K562 (cell line): ENCODE measurements around the gene NLRP6. TPM values are rescaled to one million over a fixed set of nuclear protein-coding genes. Genes with fewer than 3 reads are reported as not detected.

Experiments used
- EWSR1 ChIP-seq: fragments of 450-650 bp; IDR thresholded peaks from 2 replicates; pipeline ENCODE4 v1.6.1; 2018; ENCODE audit warnings: borderline replicate concordance, mild to moderate bottlenecking, low read depth, moderate library complexity; ENCODE audit not compliant: partially characterized antibody
- HNRNPUL1 ChIP-seq: fragments of 200-400 bp; formaldehyde crosslinking; IDR thresholded peaks from 2 replicates; pipeline ENCODE4 v1.6.1; 2017; ENCODE audit warnings: low read length
- NELFE ChIP-seq: IDR thresholded peaks from 2 replicates; pipeline ENCODE4 v1.6.1; 2011; ENCODE audit warnings: mild to moderate bottlenecking; ENCODE audit not compliant: insufficient read depth, insufficient read length
- POLR2AphosphoS2 ChIP-seq: IDR thresholded peaks from 2 replicates; pipeline ENCODE4 v1.6.1; 2012; ENCODE audit warnings: low read length, improper control_type of control experiment
- ZC3H8 ChIP-seq: fragments of 450-650 bp; IDR thresholded peaks from 2 replicates; pipeline ENCODE4 v1.6.1; 2017
- ZNF311 ChIP-seq: fragments of 250-450 bp; sonication (Bioruptor Pico); IDR thresholded peaks from 2 replicates; pipeline ENCODE4 v1.4.0; 2020; ENCODE audit warnings: mild to moderate bottlenecking, moderate library complexity
- ZNF384 ChIP-seq: IDR thresholded peaks from 2 replicates; pipeline ENCODE4 v1.6.1; 2012; ENCODE audit warnings: low read depth, low read length, improper control_type of control experiment
- ZNF699 ChIP-seq: fragments of 250-450 bp; sonication (Bioruptor Pico); IDR thresholded peaks from 2 replicates; pipeline ENCODE4 v1.8.0; 2021; ENCODE audit warnings: mild to moderate bottlenecking, moderate library complexity; ENCODE audit not compliant: insufficient replicate concordance
- polyA plus RNA-seq, 8 experiments: library from polyadenylated mRNA; depleted of rRNA in 4 of 8; stranded (reverse) in 5 of 8; unstranded in 3 of 8; fragments of >200 nt; fragmentation: Nextera tagmentation in 2 of 8; fragmentation: Illumina TruSeq in 1 of 8; extraction: Ambion mirVana in 2 of 8; extraction: Trizol in 1 of 8; gene quantifications; 2 replicates each; pipeline versions ENCODE4 v1.2.1 to v1.2.3, GENCODE V29; 2011 to 2014; ENCODE audit warnings: inconsistent platforms in 1 of 8, missing spikeins in 1 of 8
- total RNA-seq, 7 experiments: library from RNA; depleted of rRNA in 6 of 7; stranded (reverse); fragments of >200 nt in 6 of 7; fragmentation: Illumina TruSeq in 2 of 7; extraction: Trizol in 2 of 7; gene quantifications; 2 replicates each; pipeline versions ENCODE4 v1.2.1 to v1.2.3, GENCODE V29; 2011 to 2021; ENCODE audit warnings: low replicate concordance in 1 of 7
- TF ChIP-seq, protein P1 (sequence below): fragments of 250-450 bp; sonication (Bioruptor Pico); IDR thresholded peaks from 2 replicates; pipeline ENCODE4 v1.5.0; 2021
- TF ChIP-seq, protein P2 (sequence below): fragments of 450-650 bp; IDR thresholded peaks from 2 replicates; pipeline ENCODE4 v1.6.1; 2016; ENCODE audit warnings: borderline replicate concordance
- TF ChIP-seq, protein P3 (sequence below): fragments of 450-650 bp; IDR thresholded peaks from 2 replicates; pipeline ENCODE4 v1.6.1; 2016; ENCODE audit warnings: low read depth
- TF ChIP-seq, protein P4 (sequence below): fragments of 150-350 bp; conservative IDR thresholded peaks from 2 replicates; pipeline ENCODE4 v1.6.1; 2014; ENCODE audit warnings: low read length

The NLRP6 gene
- total and polyA plus RNA-seq, 9 of the 15 experiments (the other 6 are each of a cell fraction or from before 2014, with no cell fraction given) = 0.03 to 0.18 (median 0.15) TPM; not detected in 5

DNA sequence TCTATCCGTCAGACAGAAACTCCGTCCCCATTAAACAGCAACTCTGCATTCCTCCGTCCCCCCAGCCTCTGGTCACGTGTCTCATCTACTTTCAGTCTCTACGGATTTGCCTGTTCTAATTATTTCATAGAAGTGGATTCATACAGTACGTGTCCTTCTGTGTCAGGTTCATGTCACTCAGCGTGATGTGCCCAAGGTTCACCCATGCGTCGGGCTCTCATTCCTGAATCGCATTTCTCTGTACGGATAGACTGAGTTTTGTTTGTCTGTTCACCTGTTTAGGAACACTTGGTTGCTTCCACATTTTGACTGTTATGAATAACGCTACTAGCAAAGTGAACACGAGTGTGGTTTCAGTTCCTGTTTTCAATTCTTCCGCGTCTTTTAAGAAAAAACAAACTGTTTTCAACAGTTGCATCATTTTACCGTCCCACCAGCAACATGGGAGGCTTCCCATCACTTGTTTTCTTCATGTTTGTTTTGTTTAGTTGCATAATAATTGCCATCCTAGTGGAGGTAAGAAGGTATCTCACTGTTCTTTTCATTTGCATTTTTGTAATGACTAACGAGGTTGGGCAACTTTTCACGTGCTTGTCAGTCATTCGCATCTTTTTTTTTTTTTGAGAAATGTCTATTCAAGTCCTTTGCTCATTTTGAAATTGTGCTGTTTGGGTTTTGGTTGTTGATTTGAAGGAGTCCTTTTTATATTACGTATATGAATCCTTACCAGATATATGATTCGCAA is 8.9 kb upstream of the NLRP6 start (continued):
- TF ChIP-seq, protein P1, sequence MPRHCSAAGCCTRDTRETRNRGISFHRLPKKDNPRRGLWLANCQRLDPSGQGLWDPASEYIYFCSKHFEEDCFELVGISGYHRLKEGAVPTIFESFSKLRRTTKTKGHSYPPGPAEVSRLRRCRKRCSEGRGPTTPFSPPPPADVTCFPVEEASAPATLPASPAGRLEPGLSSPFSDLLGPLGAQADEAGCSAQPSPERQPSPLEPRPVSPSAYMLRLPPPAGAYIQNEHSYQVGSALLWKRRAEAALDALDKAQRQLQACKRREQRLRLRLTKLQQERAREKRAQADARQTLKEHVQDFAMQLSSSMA = no peak
- TF ChIP-seq ZNF384 (peak; percentile 92), ZNF699 (CRISPR knock-in tag) (no peak), POLR2AphosphoS2 (no peak), ZNF311 (CRISPR knock-in tag) (no peak), HNRNPUL1 (no peak), EWSR1 (no peak), NELFE (no peak), ZC3H8 (no peak)
- TF ChIP-seq, protein P2, sequence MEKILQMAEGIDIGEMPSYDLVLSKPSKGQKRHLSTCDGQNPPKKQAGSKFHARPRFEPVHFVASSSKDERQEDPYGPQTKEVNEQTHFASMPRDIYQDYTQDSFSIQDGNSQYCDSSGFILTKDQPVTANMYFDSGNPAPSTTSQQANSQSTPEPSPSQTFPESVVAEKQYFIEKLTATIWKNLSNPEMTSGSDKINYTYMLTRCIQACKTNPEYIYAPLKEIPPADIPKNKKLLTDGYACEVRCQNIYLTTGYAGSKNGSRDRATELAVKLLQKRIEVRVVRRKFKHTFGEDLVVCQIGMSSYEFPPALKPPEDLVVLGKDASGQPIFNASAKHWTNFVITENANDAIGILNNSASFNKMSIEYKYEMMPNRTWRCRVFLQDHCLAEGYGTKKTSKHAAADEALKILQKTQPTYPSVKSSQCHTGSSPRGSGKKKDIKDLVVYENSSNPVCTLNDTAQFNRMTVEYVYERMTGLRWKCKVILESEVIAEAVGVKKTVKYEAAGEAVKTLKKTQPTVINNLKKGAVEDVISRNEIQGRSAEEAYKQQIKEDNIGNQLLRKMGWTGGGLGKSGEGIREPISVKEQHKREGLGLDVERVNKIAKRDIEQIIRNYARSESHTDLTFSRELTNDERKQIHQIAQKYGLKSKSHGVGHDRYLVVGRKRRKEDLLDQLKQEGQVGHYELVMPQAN = no peak
- TF ChIP-seq, protein P3, sequence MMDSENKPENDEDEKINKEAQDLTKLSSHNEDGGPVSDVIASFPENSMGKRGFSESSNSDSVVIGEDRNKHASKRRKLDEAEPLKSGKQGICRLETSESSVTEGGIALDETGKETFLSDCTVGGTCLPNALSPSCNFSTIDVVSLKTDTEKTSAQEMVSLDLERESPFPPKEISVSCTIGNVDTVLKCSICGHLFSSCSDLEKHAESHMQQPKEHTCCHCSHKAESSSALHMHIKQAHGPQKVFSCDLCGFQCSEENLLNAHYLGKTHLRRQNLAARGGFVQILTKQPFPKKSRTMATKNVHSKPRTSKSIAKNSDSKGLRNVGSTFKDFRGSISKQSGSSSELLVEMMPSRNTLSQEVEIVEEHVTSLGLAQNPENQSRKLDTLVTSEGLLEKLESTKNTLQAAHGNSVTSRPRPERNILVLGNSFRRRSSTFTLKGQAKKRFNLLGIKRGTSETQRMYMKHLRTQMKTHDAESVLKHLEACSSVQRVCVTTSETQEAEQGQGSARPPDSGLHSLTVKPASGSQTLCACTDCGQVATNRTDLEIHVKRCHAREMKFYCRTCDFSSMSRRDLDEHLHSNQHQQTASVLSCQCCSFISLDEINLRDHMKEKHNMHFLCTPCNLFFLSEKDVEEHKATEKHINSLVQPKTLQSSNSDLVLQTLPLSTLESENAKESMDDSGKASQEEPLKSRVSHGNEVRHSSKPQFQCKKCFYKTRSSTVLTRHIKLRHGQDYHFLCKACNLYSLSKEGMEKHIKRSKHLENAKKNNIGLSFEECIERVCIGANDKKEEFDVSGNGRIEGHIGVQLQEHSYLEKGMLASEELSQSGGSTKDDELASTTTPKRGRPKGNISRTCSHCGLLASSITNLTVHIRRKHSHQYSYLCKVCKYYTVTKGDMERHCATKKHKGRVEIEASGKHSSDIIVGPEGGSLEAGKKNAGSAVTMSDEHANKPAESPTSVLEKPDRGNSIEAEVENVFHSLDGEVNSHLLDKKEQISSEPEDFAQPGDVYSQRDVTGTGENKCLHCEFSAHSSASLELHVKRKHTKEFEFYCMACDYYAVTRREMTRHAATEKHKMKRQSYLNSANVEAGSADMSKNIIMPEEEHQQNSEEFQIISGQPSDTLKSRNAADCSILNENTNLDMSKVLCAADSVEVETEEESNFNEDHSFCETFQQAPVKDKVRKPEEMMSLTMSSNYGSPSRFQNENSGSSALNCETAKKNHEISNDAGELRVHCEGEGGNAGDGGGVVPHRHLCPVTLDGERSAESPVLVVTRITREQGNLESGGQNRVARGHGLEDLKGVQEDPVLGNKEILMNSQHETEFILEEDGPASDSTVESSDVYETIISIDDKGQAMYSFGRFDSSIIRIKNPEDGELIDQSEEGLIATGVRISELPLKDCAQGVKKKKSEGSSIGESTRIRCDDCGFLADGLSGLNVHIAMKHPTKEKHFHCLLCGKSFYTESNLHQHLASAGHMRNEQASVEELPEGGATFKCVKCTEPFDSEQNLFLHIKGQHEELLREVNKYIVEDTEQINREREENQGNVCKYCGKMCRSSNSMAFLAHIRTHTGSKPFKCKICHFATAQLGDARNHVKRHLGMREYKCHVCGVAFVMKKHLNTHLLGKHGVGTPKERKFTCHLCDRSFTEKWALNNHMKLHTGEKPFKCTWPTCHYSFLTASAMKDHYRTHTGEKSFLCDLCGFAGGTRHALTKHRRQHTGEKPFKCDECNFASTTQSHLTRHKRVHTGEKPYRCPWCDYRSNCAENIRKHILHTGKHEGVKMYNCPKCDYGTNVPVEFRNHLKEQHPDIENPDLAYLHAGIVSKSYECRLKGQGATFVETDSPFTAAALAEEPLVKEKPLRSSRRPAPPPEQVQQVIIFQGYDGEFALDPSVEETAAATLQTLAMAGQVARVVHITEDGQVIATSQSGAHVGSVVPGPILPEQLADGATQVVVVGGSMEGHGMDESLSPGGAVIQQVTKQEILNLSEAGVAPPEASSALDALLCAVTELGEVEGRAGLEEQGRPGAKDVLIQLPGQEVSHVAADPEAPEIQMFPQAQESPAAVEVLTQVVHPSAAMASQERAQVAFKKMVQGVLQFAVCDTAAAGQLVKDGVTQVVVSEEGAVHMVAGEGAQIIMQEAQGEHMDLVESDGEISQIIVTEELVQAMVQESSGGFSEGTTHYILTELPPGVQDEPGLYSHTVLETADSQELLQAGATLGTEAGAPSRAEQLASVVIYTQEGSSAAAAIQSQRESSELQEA = no peak
- TF ChIP-seq, protein P4, sequence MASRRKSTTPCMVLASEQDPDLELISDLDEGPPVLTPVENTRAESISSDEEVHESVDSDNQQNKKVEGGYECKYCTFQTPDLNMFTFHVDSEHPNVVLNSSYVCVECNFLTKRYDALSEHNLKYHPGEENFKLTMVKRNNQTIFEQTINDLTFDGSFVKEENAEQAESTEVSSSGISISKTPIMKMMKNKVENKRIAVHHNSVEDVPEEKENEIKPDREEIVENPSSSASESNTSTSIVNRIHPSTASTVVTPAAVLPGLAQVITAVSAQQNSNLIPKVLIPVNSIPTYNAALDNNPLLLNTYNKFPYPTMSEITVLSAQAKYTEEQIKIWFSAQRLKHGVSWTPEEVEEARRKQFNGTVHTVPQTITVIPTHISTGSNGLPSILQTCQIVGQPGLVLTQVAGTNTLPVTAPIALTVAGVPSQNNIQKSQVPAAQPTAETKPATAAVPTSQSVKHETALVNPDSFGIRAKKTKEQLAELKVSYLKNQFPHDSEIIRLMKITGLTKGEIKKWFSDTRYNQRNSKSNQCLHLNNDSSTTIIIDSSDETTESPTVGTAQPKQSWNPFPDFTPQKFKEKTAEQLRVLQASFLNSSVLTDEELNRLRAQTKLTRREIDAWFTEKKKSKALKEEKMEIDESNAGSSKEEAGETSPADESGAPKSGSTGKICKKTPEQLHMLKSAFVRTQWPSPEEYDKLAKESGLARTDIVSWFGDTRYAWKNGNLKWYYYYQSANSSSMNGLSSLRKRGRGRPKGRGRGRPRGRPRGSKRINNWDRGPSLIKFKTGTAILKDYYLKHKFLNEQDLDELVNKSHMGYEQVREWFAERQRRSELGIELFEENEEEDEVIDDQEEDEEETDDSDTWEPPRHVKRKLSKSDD = no peak
